Adrenal gland (tissue), 5 donors: ENCODE results near the gene RABGGTA.

Experiments
- CTCF ChIP-seq, 6 experiments: fragments of 450-650 bp in 4 of 6; fragments of 200-600 bp in 2 of 6; sonication (generic) in 1 of 6; IDR thresholded peaks; 1 replicate in 5 of 6; 2 replicates in 1 of 6; pipeline versions ENCODE4 v1.5.1 to v1.8.0; 2016 to 2021; ENCODE audit warnings: antibody characterized with exemption in 6 of 6, mild to moderate bottlenecking in 2 of 6, moderate library complexity in 1 of 6
- POLR2A ChIP-seq, 2 donors: fragments of 450-650 bp; IDR thresholded peaks; one replicate each; pipeline ENCODE4 v1.6.1; 2017; ENCODE audit warnings: antibody characterized with exemption in 2 of 2, mild to moderate bottlenecking in 2 of 2, moderate library complexity in 1 of 2
- donor health status: DM: no; HTN: no; CAD: no.

DNA sequence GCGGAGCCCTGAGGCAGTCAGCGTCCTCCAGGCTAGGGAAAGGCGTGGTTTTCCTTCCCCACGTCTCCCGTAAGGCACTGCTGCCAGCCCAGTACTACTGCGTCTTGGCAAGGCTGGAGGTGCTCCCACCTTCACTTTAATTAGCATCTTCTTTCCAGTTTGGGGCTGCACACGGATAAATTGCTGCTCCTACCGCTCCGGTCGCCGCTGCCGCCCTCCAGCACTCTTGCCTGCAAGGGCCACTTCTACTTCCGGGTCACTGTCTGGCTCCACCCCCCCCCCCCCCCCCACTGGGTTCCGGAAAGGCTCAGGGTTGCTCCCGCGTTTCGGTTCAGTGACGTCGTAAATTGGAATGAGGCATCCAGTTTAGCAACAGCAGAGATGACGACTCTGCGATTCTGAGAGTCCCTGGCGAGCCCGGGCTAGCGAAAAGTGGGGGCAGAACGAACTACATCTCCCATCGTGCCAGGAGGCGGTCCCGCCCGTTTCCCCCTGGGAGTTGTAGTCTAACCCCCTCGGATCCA lies 39.2 kb downstream of the RABGGTA start, which contains the start of gene NEDD8:
- TF ChIP-seq CTCF (IDR thresholded peaks at IDR 0.05) (no peak), POLR2A (IDR thresholded peaks at IDR 0.05) (peak in 1 of 2 donors; percentile 13)
